ENCODE results near the gene ETV6. TPM values are rescaled to one million over a fixed set of nuclear protein-coding genes. Genes with fewer than 3 reads are reported as not detected.

ETV6 gene
- total RNA-seq, 1 experiment from 2014 or later: 19.3 TPM

GRCh38 chr12:11743423-11744409, 94.2 kb downstream of the ETV6 start:
- no TSS peak for BruUV-seq (replicated peaks)
- CTCF ChIA-PET: interaction anchor here (0.6 to 1.4 kb wide), 4 partner anchors 10 to 267 kb away, joined by 3 to 4 read pairs (median 4); no protein-coding TSS in a partner anchor
- no peak for TF ChIP-seq CTCF (IDR thresholded peaks at IDR 0.05; ENCODE audit: unreplicated experiment)
- H3K27ac Mint-ChIP-seq (ENCODE audit: low read depth, unreplicated experiment): no peak overlapping the region
- no peak for DNase-seq (ENCODE audit: unreplicated experiment)
- POLR2A ChIA-PET: interaction anchor here (0.7 to 1.3 kb wide), 3 partner anchors 10 to 57 kb away, joined by 3 to 6 read pairs (median 3); no protein-coding TSS in a partner anchor
- intact Hi-C loops (cut with micrococcal nuclease): no loop called here
- peaks cover 35% of the 10 kb centered on the region for H3K4me1 Mint-ChIP-seq (ENCODE audit: insufficient read depth, unreplicated experiment)
- H3K36me3 Mint-ChIP-seq (ENCODE audit: insufficient read depth, unreplicated experiment): peaks cover 3% of the 10 kb centered on the region
- H3K27me3 Mint-ChIP-seq (ENCODE audit: insufficient read depth, unreplicated experiment): no peaks in the 10 kb centered on the region
- no peaks in the 10 kb centered on the region for H3K9me3 Mint-ChIP-seq (ENCODE audit: unreplicated experiment)
- no peak overlapping the region for H3K4me3 Mint-ChIP-seq (ENCODE audit: unreplicated experiment)

GRCh38 chr12:11744410-11744801, 94.9 kb downstream of the ETV6 start:
- no peak overlapping the region for H3K4me3 Mint-ChIP-seq (ENCODE audit: unreplicated experiment)
- H3K27me3 Mint-ChIP-seq (ENCODE audit: insufficient read depth, unreplicated experiment): no peaks in the 10 kb centered on the region
- H3K9me3 Mint-ChIP-seq (ENCODE audit: unreplicated experiment): no peaks in the 10 kb centered on the region
- H3K27ac Mint-ChIP-seq (ENCODE audit: low read depth, unreplicated experiment): no peak overlapping the region
- peaks cover 7% of the 10 kb centered on the region for H3K36me3 Mint-ChIP-seq (ENCODE audit: insufficient read depth, unreplicated experiment)
- H3K4me1 Mint-ChIP-seq (ENCODE audit: insufficient read depth, unreplicated experiment): peaks cover 35% of the 10 kb centered on the region
- no peak for TF ChIP-seq CTCF (IDR thresholded peaks at IDR 0.05; ENCODE audit: unreplicated experiment)
- ChIA-PET CTCF (interaction anchor here (0.6 to 1.4 kb wide), 3 partner anchors 10 to 266 kb away, joined by 3 to 4 read pairs (median 4); no protein-coding TSS in a partner anchor), POLR2A (interaction anchor here (0.7 to 1.9 kb wide), 5 partner anchors 10 to 65 kb away, joined by 3 to 16 read pairs (median 3); no protein-coding TSS in a partner anchor)
- intact Hi-C loops (cut with micrococcal nuclease): no loop called here
- no TSS peak for BruUV-seq (replicated peaks)
- no peak for DNase-seq (ENCODE audit: unreplicated experiment)

GRCh38 chr12:11745113-11745512, 95.6 kb downstream of the ETV6 start:
- H3K4me3 Mint-ChIP-seq (ENCODE audit: unreplicated experiment): no peak overlapping the region
- H3K9me3 Mint-ChIP-seq (ENCODE audit: unreplicated experiment): no peaks in the 10 kb centered on the region
- H3K27me3 Mint-ChIP-seq (ENCODE audit: insufficient read depth, unreplicated experiment): no peaks in the 10 kb centered on the region
- H3K27ac Mint-ChIP-seq (ENCODE audit: low read depth, unreplicated experiment): no peak overlapping the region
- no peak for TF ChIP-seq CTCF (IDR thresholded peaks at IDR 0.05; ENCODE audit: unreplicated experiment)
- peaks cover 35% of the 10 kb centered on the region for H3K4me1 Mint-ChIP-seq (ENCODE audit: insufficient read depth, unreplicated experiment)
- ChIA-PET POLR2A (interaction anchor here (0.6 to 1.9 kb wide), 7 partner anchors 35 to 165 kb away, joined by 3 to 16 read pairs (median 4); no protein-coding TSS in a partner anchor), CTCF (interaction anchor here (1.2 to 1.4 kb wide), 2 partner anchors 11 to 51 kb away, joined by 3 to 4 read pairs; no protein-coding TSS in a partner anchor)
- no TSS peak for BruUV-seq (replicated peaks)
- DNase-seq (ENCODE audit: unreplicated experiment): no peak
- intact Hi-C loops (cut with micrococcal nuclease): loop anchor here (5.0 kb wide), 1 partner anchor 93 kb away; no protein-coding TSS in a partner anchor
- peaks cover 7% of the 10 kb centered on the region for H3K36me3 Mint-ChIP-seq (ENCODE audit: insufficient read depth, unreplicated experiment)

Measured in MCF 10A (cell line).